GM18868 (cell line): Measurements from ENCODE around the gene PTPN1.

Experiments used
- ATAC-seq: cut with Tn5 transposase; IDR thresholded peaks from one replicate; pipeline ENCODE4 v1.9.1; 2021; ENCODE audit warnings: mild to moderate bottlenecking, moderate library complexity; ENCODE audit not compliant: unreplicated experiment

The PTPN1 gene

GRCh38 chr20:50628853-50629669, 118.9 kb downstream of the PTPN1 start:
- ATAC-seq: no peak

- ATAC-seq: no peak
Measured at GRCh38 chr20:50629670-50630045, 119.5 kb downstream of the PTPN1 start.

DNA sequence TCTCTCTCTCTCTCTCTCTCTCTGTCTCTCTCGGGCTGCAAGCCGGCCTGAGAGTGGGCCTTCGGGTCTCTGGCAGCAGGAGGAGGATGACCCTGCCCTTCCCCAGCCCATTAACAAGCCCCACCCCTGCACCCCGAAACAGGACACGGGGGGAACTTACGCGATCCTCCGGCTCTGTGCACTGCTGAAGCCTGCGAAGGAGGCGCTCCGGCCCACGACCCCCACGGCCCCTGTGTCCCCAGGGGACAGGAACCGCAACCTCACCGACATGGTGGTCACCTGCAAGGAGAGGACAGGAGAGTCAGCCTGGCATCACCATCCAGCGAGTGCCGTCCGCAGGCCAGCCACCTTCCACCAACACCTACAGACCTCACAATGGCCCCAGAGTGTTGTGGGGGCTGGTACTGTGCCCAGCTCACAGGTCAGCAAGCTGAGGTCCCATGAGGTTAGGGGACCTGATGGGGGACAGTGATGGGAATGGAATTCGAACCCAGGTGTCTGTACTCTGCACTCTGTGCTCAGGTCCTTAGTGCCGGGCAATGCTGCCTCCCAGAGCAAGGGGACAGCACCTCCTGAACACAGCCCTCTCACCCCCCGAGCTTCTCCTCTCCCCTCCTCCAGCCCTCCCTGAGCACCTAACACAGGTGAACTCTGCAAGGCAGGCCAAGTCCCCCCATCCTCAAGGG, 120.5 kb downstream of the PTPN1 start:
- no peak for ATAC-seq

- no peak for ATAC-seq
Measured at GRCh38 chr20:50632236-50632635, 122.1 kb downstream of the PTPN1 start.

GRCh38 chr20:50632701-50633100, 122.5 kb downstream of the PTPN1 start:
- no peak for ATAC-seq

GRCh38 chr20:50633361-50633760, 123.2 kb downstream of the PTPN1 start:
- no peak for ATAC-seq

DNA sequence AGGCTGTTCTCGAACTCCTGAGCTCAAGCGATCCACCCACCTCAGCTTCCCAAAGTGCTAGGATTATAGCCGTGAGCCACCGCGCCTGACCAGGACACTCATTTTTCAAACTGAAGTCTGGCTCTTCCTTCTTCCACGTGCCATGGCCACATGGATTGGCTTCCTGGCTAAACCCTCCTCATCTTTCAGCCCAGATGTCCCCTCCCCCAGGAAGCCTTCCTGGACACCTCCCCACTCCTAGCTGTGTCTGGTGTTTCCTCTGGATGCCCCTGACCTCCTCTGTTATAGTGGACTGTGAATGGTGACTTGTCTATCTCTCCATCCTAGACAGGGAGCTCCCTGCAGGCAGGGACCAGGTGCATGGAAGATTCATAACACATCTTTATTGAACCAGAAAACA, 124.0 kb downstream of the PTPN1 start:
- ATAC-seq: no peak
